GM12891 (cell line): ENCODE results near the gene RAD21L1.

Source experiments
- DNase-seq: peaks from one replicate; pipeline ENCODE4 v3.0.0; 2011; ENCODE audit warnings: low spot score; ENCODE audit not compliant: insufficient read length
- FAIRE-seq: peaks from 2 replicates; lab custom pipeline; 2011; peaks lifted over from hg19 to GRCh38; lab: Jason Lieb, UNC
- PAX5 ChIP-seq: IDR thresholded peaks from 2 replicates; pipeline ENCODE4 v1.6.1; 2011; ENCODE audit warnings: low read length, moderate library complexity, mild to moderate bottlenecking; ENCODE audit not compliant: insufficient read depth, severe bottlenecking
- POLR2A ChIP-seq: IDR thresholded peaks from 2 replicates; pipeline ENCODE4 v1.6.1; 2011; ENCODE audit warnings: low read depth, low read length, control low read depth
- POLR2AphosphoS5 ChIP-seq: IDR thresholded peaks from 2 replicates; pipeline ENCODE4 v1.6.1; 2011; ENCODE audit warnings: low read depth, low read length, control low read depth
- POU2F2 ChIP-seq: IDR thresholded peaks from 2 replicates; pipeline ENCODE4 v1.6.1; 2011; ENCODE audit warnings: low read depth, mild to moderate bottlenecking, control low read depth, low read length, moderate library complexity
- SPI1 ChIP-seq: IDR thresholded peaks from 2 replicates; pipeline ENCODE4 v1.6.1; 2011; ENCODE audit warnings: low read depth, low read length, control low read depth
- TAF1 ChIP-seq: IDR thresholded peaks from 2 replicates; pipeline ENCODE4 v1.6.1; 2011; ENCODE audit warnings: low read depth, low read length, control low read depth

RAD21L1 gene

DNA sequence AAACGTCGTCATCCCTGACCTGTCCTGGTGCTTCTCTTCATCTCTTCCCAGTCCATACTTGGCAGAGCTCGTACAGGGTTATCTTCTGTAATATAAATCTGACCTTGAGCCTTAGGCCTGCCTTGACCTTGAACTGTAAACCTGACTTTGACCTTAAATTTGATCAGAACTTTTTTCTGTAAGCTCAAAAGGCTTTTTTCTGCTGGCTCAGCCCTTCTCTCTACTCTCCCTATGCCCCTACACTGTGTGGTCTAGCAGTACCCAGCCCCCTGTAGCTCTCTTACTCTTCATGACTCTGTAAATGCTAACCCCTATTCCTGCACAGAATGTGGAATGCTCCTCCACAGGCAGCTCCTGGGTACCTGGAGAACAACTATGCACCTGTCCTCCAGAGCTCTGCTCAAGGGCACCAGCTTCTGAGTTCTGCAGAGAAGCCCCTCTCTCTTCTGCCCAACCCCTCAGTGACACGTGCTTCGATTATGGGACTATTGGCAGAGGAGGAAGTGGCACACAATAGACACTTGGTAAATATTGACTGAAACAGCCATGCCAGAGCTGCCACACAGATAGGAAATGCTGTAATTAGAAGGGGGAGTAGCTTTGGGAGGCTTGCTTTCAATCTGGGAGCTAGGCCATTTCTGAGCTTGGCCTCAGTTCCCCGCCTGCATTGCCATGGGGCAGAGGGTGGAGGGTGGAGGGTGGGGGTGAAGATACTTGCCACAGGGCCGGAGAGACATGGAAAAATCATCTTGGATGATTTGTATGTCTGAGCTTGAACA, 55.6 kb downstream of the RAD21L1 start:
- no peak for TF ChIP-seq TAF1
- TF ChIP-seq SPI1, result no peak
- no peak for TF ChIP-seq POLR2AphosphoS5
- no peak for TF ChIP-seq POU2F2
- no peak for TF ChIP-seq PAX5
- no peak for TF ChIP-seq POLR2A
- DNase-seq (no peak), FAIRE-seq (no peak)

DNA sequence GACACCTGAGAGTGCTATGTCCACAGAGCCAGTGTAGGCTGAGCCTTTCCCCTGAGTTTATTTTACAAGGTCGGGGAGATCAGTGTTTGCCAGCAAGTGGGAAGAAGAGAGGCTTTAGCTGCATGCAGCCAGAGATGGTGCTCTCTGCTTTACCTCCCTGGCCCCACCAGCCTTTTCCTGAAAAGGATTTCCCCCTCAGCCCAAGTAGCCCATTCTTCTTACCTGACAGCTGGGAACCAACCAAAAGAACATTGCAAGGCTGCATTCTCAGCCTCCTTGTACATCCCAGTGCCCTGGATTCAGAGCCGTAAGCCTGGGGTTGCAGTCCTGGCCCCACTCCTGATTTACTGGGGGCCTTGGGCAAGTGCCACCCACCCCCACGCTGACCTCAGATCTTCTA, 57.1 kb downstream of the RAD21L1 start:
- no peak for DNase-seq
- TF ChIP-seq POU2F2 (no peak), POLR2A (no peak), TAF1 (no peak), SPI1 (no peak), POLR2AphosphoS5 (no peak)
- FAIRE-seq, result no peak

DNA sequence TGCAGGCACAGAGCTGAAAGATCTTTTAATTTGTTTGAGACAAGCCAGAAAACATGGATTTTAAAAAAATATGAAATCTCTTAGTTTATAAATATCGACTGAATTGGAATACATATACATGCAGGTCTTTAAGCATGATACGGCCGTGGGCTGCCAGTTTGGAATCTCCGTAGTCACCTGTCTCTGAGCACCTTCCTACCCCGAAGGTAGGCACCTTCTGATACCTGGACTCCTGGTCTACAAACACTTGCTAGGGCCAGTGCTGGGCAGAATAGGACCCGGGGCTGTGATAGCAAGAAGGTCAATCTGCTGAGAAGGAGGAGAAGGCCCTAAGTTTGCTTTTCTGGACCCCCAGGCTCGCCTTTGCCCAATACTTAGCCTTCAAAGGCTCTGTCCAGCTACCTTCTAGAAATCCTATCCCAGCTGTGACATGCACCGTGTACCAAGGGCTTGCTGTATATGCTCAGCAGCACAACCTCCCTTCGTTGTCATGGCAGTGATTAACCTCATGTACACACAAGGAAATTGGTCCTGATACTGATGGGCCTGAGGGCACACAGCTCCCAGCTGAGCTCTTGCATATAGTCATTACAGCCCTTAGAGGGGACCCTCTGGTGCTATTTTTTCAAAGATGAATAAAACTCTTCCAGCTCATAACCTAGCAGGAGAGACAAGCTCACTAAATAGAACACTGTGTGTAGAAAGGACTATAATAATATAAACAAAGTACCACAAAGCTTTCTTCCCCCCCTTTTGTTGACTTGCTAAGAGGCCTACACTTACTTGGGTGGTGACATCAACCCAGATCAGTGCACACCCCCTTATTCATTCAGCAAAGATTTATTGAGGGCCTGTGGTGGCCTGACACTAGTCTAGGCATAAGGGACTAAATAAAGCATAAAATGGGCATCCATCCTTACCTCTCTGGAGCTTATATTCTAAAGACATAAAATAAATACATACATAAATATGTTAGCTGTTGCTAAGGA, 58.0 kb downstream of the RAD21L1 start:
- TF ChIP-seq SPI1 (no peak), POLR2A (no peak), POU2F2 (no peak), POLR2AphosphoS5 (no peak), TAF1 (no peak), PAX5 (no peak)
- DNase-seq (no peak), FAIRE-seq (no peak)

GRCh38 chr20:1286267-1287024, 60.6 kb downstream of the RAD21L1 start:
- no peak for FAIRE-seq

GRCh38 chr20:1287306-1287705, 61.5 kb downstream of the RAD21L1 start:
- FAIRE-seq, result no peak
- TF ChIP-seq POLR2A (no peak), POU2F2 (no peak), TAF1 (no peak), POLR2AphosphoS5 (no peak), SPI1 (no peak), PAX5 (no peak)
- no peak for DNase-seq

More at GRCh38 chr20:1286267-1287024, 60.6 kb downstream of the RAD21L1 start:
- no peak for DNase-seq
- TF ChIP-seq POU2F2 (no peak), POLR2AphosphoS5 (no peak), TAF1 (no peak), POLR2A (no peak), SPI1 (no peak), PAX5 (no peak)

GRCh38 chr20:1287787-1288569, 62.1 kb downstream of the RAD21L1 start:
- no peak for TF ChIP-seq POLR2AphosphoS5
- TF ChIP-seq POLR2A, result no peak
- no peak for TF ChIP-seq POU2F2
- TF ChIP-seq TAF1, result no peak
- TF ChIP-seq PAX5, result no peak
- DNase-seq (no peak), FAIRE-seq (no peak)

- DNase-seq (no peak), FAIRE-seq (no peak)
- TF ChIP-seq TAF1, result no peak
- TF ChIP-seq PAX5, result no peak
- TF ChIP-seq POU2F2, result no peak
- no peak for TF ChIP-seq POLR2AphosphoS5
- no peak for TF ChIP-seq POLR2A
- no peak for TF ChIP-seq SPI1
Measured at GRCh38 chr20:1291191-1291741, 65.4 kb downstream of the RAD21L1 start.

DNA sequence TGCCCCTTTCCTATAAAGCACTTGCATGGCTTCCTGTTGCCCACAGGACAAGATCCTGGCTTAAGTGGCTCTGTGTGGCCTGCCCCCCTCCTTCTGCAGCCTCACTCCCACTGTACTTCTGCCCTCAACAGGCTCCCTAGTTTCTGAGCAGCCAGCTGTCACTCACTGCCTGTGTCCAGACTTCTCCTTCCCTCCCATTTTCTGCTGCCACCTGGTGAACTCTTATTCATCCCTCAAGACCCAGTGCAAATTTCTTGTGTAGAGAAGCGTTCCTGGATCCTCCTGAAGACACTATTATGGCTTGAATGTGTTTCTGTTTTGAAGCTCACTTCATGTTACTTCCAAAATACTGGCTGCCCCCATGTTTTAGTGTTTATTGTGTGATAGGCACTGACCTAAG, 66.8 kb downstream of the RAD21L1 start:
- FAIRE-seq, result no peak
- no peak for DNase-seq
- TF ChIP-seq TAF1 (no peak), POLR2AphosphoS5 (no peak), SPI1 (no peak), POU2F2 (no peak), POLR2A (no peak), PAX5 (no peak)
